Psoas muscle (tissue), 8 donors: ENCODE results near the gene SLC2A4RG. TPM values are rescaled to one million over a fixed set of nuclear protein-coding genes. Genes with fewer than 3 reads are reported as not detected.

Experiments used
- ATAC-seq, 4 donors: fragments of 200-7000 bp; cut with Tn5 transposase; one replicate each; pipeline ENCODE4 v1.9.1; 2020; ENCODE audit warnings: moderate library complexity in 3 of 4, mild to moderate bottlenecking in 2 of 4
- DNase-seq, 2 donors: peaks; one replicate each; pipeline ENCODE4 v3.0.0-alpha.2; 2020
- H3K27ac ChIP-seq: fragments of 200-600 bp; one replicate; pipeline ENCODE4 v1.8.0; 2022
- H3K27me3 ChIP-seq, 3 donors: fragments of 200-600 bp in 1 of 3; one replicate each; pipeline versions ENCODE4 v1.6.1 to v1.8.0; 2013 to 2022; ENCODE audit warnings: low read length in 2 of 3, mild to moderate bottlenecking in 2 of 3, moderate library complexity in 1 of 3; ENCODE audit not compliant: insufficient read depth in 3 of 3
- H3K36me3 ChIP-seq, 2 donors: fragments of 200-600 bp in 1 of 2; one replicate each; pipeline versions ENCODE4 v1.6.1 to v1.8.0; 2013 to 2022; ENCODE audit warnings: low read depth in 1 of 2, mild to moderate bottlenecking in 1 of 2, moderate library complexity in 1 of 2; ENCODE audit not compliant: insufficient read depth in 1 of 2
- H3K4me1 ChIP-seq: fragments of 200-600 bp; one replicate; pipeline ENCODE4 v1.8.0; 2022
- H3K4me3 ChIP-seq: fragments of 200-600 bp; one replicate; pipeline ENCODE4 v1.8.0; 2022; ENCODE audit warnings: mild to moderate bottlenecking
- H3K9me3 ChIP-seq: fragments of 200-600 bp; one replicate; pipeline ENCODE4 v1.8.0; 2022
- WGBS, 3 donors: extraction: QIAGEN DNeasy Blood & Tissue Kit; methylation state at CpG; one replicate each; pipeline versions ENCODE4 v1.1.6 to v1.1.7; 2013; 5-methylcytosine and 5-hydroxymethylcytosine counted together
- intact Hi-C, 2 donors: fragments of 100-400 bp; cut with DNase I; formaldehyde crosslinking; loops; one replicate each; pipeline versions ENCODE4 v1.11.0 to v1.14.2; 2022
- polyA plus RNA-seq, 3 donors: library from polyadenylated mRNA; stranded (reverse); fragments of 200-250 nt; gene quantifications; one replicate each; pipeline ENCODE4 v1.2.3, GENCODE V29; 2013
- total RNA-seq, 4 donors: library from RNA; stranded (reverse); fragmentation: NEBNext Ultra II Directional in 2 of 4; extraction: Animal tissue kit (Norgen Biotek cat#: 25700) in 2 of 4; gene quantifications; one replicate each; pipeline versions ENCODE4 v1.2.1 to v1.2.4, GENCODE V29; 2021 to 2023
- TF ChIP-seq, protein P1 (sequence below): fragments of 200-600 bp; IDR thresholded peaks from one replicate; pipeline ENCODE4 v1.8.0; 2022; ENCODE audit warnings: antibody characterized with exemption
- donor health status: healthy with polysubstance abuse.
- donor health status: DM: no; HTN: no; CAD: no; lungs with moderate emphysema.
- donor health status: Bipolar disorder and iron deficiency.
- donor health status: healthy.
- donor health status: DM: yes; HTN: yes; CAD: no.
- donor health status: DM: no; HTN: no; CAD: no.
- donor health status: DM: no; HTN: no; CAD: no.
- donor health status: DM: yes; HTN: yes; CAD: no.

Gene SLC2A4RG
- total and polyA plus RNA-seq, 7 donors: 27.1 to 79.1 (median 43.7) TPM

DNA sequence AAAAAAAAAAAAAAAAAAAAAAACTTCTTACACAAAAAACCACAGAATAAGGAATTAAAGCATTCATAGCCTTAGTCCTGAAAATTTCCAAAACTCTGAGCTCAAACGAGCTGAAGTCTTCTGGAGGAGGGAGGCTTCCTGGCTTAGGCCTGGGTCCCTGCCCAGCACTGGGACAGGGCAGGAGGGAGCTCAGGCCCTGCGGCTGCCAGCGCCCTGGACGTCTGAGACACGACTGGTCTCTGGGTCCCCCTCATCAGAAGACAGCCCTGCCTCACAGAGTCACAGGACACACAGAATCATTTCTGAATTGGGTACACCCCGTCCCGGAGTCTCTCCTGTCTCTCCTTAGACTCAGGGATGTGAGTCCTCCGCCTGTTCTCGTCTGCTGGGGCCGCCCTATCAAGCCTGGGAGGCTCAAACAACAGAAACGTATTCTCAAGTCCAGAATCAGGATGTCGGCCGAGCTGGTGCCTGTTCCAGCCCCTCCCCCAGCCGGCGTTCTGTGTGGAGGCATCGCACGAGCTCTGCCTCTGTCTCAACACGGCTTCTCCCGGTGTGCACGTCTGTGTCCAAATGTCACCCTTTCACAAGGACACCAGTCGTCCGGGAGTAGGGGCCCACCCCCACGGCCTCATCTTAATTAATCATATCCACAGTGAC is 52.1 kb downstream of the SLC2A4RG start:
- no peak overlapping the region for H3K27ac ChIP-seq
- intact Hi-C loops: loop anchor here in 1 of 2 donors (5.0 kb wide), 1 partner anchor 254 kb away; the partner anchor contains the start of gene PTK6
- no peak for DNase-seq
- peaks cover 0 to 13% of the 10 kb centered on the region in 2 donors for H3K36me3 ChIP-seq
- no peak overlapping the region for H3K4me3 ChIP-seq
- no peaks in the 10 kb centered on the region for H3K27me3 ChIP-seq
- ATAC-seq: no peak
- no peaks in the 10 kb centered on the region for H3K4me1 ChIP-seq
- WGBS, 3 donors: 60 to 63% (median 63%) methylated on average over 23 of the region's 23 CpGs
- TF ChIP-seq, protein P1, sequence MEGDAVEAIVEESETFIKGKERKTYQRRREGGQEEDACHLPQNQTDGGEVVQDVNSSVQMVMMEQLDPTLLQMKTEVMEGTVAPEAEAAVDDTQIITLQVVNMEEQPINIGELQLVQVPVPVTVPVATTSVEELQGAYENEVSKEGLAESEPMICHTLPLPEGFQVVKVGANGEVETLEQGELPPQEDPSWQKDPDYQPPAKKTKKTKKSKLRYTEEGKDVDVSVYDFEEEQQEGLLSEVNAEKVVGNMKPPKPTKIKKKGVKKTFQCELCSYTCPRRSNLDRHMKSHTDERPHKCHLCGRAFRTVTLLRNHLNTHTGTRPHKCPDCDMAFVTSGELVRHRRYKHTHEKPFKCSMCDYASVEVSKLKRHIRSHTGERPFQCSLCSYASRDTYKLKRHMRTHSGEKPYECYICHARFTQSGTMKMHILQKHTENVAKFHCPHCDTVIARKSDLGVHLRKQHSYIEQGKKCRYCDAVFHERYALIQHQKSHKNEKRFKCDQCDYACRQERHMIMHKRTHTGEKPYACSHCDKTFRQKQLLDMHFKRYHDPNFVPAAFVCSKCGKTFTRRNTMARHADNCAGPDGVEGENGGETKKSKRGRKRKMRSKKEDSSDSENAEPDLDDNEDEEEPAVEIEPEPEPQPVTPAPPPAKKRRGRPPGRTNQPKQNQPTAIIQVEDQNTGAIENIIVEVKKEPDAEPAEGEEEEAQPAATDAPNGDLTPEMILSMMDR: no peak
- H3K9me3 ChIP-seq: no peaks in the 10 kb centered on the region

DNA sequence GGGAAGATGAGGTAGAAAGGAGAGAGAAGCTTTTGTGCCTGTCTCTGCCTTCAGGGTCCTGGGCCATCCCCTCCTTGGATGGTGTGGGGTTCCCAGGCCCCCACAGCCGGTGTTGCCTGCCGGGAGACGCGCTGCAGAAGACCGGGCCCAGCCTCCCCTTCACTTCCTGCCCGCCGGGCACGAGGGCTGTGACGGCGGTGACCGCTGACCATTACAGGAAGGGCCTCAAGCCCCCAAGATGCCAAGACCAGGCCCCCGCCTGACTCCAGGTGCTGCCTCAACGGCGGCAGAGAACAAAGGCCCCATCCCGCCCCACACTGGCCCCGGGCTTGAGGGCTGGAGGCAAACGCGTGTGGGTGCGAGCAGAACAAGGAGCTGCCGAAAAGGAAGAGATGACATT is 53.3 kb downstream of the SLC2A4RG start:
- 65 to 79% (median 72%) methylated on average over 20 of the region's 20 CpGs for WGBS, 3 donors
- TF ChIP-seq, protein P1: no peak
- no peak for ATAC-seq
- peaks cover 0 to 13% of the 10 kb centered on the region in 2 donors for H3K36me3 ChIP-seq
- H3K4me1 ChIP-seq: no peaks in the 10 kb centered on the region
- no peaks in the 10 kb centered on the region for H3K27me3 ChIP-seq
- intact Hi-C loops: loop anchor here in 1 of 2 donors (5.0 kb wide), 1 partner anchor 256 kb away; the partner anchor contains the start of gene PTK6
- DNase-seq: no peak
- H3K9me3 ChIP-seq: no peaks in the 10 kb centered on the region
- no peak overlapping the region for H3K27ac ChIP-seq
- H3K4me3 ChIP-seq: no peak overlapping the region

Other genes with a start within 250 kb of the SLC2A4RG start
- 1,000 to 10,000 TPM; 1,781 to 2,126 (median 2,004) TPM for gene EEF1A2, start 240.7 kb upstream of the SLC2A4RG start, total RNA-seq
- 1,000 to 10,000 TPM in 2 of 3 donors, 100 to 1,000 TPM in 1; 952 to 1,898 (median 1,229) TPM for gene EEF1A2, start 240.7 kb upstream of the SLC2A4RG start, polyA plus RNA-seq
- gene PPDPF, start 219.0 kb upstream of the SLC2A4RG start, total RNA-seq: 100 to 1,000 TPM; 130 to 198 (median 155) TPM
- gene PPDPF, start 219.0 kb upstream of the SLC2A4RG start, polyA plus RNA-seq: 100 to 1,000 TPM; 134 to 158 (median 142) TPM
- under 1 TPM in 1 of 4 donors, not detected in 3; 0.06 TPM for gene PTK6, start 202.4 kb upstream of the SLC2A4RG start, total RNA-seq
- under 1 TPM in 2 of 3 donors, not detected in 1; 0.04 TPM for gene PTK6, start 202.4 kb upstream of the SLC2A4RG start, polyA plus RNA-seq
- not detected for gene SRMS, start 192.0 kb upstream of the SLC2A4RG start, total RNA-seq
- gene SRMS, start 192.0 kb upstream of the SLC2A4RG start, polyA plus RNA-seq: not detected
- gene FNDC11, start 185.6 kb upstream of the SLC2A4RG start, total RNA-seq: under 1 TPM in 1 of 4 donors, not detected in 3; 0.14 TPM
- gene FNDC11, start 185.6 kb upstream of the SLC2A4RG start, polyA plus RNA-seq: under 1 TPM in 2 of 3 donors, not detected in 1; 0.07 to 0.08 TPM
- 1 to 10 TPM; 3.5 to 8.0 (median 5.4) TPM for gene HELZ2, start 165.5 kb upstream of the SLC2A4RG start, total RNA-seq
- gene HELZ2, start 165.5 kb upstream of the SLC2A4RG start, polyA plus RNA-seq: 1 to 10 TPM in 2 of 3 donors, under 1 TPM in 1; 0.82 to 3.1 (median 1.5) TPM
- gene GMEB2, start 112.7 kb upstream of the SLC2A4RG start, total RNA-seq: 10 to 100 TPM in 1 of 4 donors, 1 to 10 TPM in 3; 5.4 to 10.1 (median 7.8) TPM
- gene GMEB2, start 112.7 kb upstream of the SLC2A4RG start, polyA plus RNA-seq: 1 to 10 TPM; 6.9 to 8.7 (median 8.5) TPM
- gene STMN3, start 86.4 kb upstream of the SLC2A4RG start, total RNA-seq: 1 to 10 TPM; 2.4 to 3.1 (median 2.7) TPM
- gene STMN3, start 86.4 kb upstream of the SLC2A4RG start, polyA plus RNA-seq: 1 to 10 TPM; 1.0 to 2.7 (median 1.2) TPM
- gene RTEL1, start 81.5 kb upstream of the SLC2A4RG start, total RNA-seq: 10 to 100 TPM in 2 of 4 donors, 1 to 10 TPM in 2; 9.2 to 17.5 (median 10.9) TPM
- gene RTEL1, start 81.5 kb upstream of the SLC2A4RG start, polyA plus RNA-seq: 1 to 10 TPM; 5.2 to 7.3 (median 7.1) TPM
- 1 to 10 TPM in 3 of 4 donors, not detected in 1; 1.3 to 2.2 (median 1.6) TPM for gene TNFRSF6B, start 43.1 kb upstream of the SLC2A4RG start, total RNA-seq
- gene TNFRSF6B, start 43.1 kb upstream of the SLC2A4RG start, polyA plus RNA-seq: 10 to 100 TPM in 1 of 3 donors, 1 to 10 TPM in 1, under 1 TPM in 1; 0.56 to 16.1 (median 6.1) TPM
- gene ARFRP1, start 31.8 kb upstream of the SLC2A4RG start, total RNA-seq: 10 to 100 TPM; 22.9 to 38.9 (median 32.6) TPM
- gene ARFRP1, start 31.8 kb upstream of the SLC2A4RG start, polyA plus RNA-seq: 10 to 100 TPM; 31.7 to 74.0 (median 32.4) TPM
- 10 to 100 TPM; 10.7 to 18.2 (median 14.9) TPM for gene ZGPAT, start 31.7 kb upstream of the SLC2A4RG start, total RNA-seq
- gene ZGPAT, start 31.7 kb upstream of the SLC2A4RG start, polyA plus RNA-seq: 10 to 100 TPM; 28.4 to 54.8 (median 43.6) TPM
- 1 to 10 TPM; 1.7 to 4.6 (median 2.6) TPM for gene LIME1, start 3.1 kb upstream of the SLC2A4RG start, total RNA-seq
- gene LIME1, start 3.1 kb upstream of the SLC2A4RG start, polyA plus RNA-seq: 1 to 10 TPM; 3.1 to 5.1 (median 4.4) TPM
- gene ZBTB46, start 91.5 kb downstream of the SLC2A4RG start, total RNA-seq: 1 to 10 TPM; 4.5 to 6.4 (median 5.6) TPM
- gene ZBTB46, start 91.5 kb downstream of the SLC2A4RG start, polyA plus RNA-seq: 1 to 10 TPM; 1.3 to 3.1 (median 2.2) TPM
- gene ABHD16B, start 121.7 kb downstream of the SLC2A4RG start, total RNA-seq: not detected
- gene ABHD16B, start 121.7 kb downstream of the SLC2A4RG start, polyA plus RNA-seq: 1 to 10 TPM in 1 of 3 donors, under 1 TPM in 2; 0.04 to 3.2 (median 0.34) TPM
- gene TPD52L2, start 125.5 kb downstream of the SLC2A4RG start, total RNA-seq: 10 to 100 TPM; 40.7 to 56.0 (median 55.1) TPM
- gene TPD52L2, start 125.5 kb downstream of the SLC2A4RG start, polyA plus RNA-seq: 100 to 1,000 TPM in 1 of 3 donors, 10 to 100 TPM in 2; 46.7 to 152 (median 89.7) TPM
- gene DNAJC5, start 155.3 kb downstream of the SLC2A4RG start, total RNA-seq: 10 to 100 TPM; 20.4 to 27.3 (median 23.3) TPM
- gene DNAJC5, start 155.3 kb downstream of the SLC2A4RG start, polyA plus RNA-seq: 10 to 100 TPM; 13.1 to 33.6 (median 19.7) TPM
- 10 to 100 TPM; 23.2 to 37.0 (median 35.5) TPM for gene UCKL1, start 216.6 kb downstream of the SLC2A4RG start, total RNA-seq
- 10 to 100 TPM; 22.9 to 42.4 (median 40.5) TPM for gene UCKL1, start 216.6 kb downstream of the SLC2A4RG start, polyA plus RNA-seq
- 10 to 100 TPM in 3 of 4 donors, 1 to 10 TPM in 1; 10.0 to 14.4 (median 12.4) TPM for gene ZNF512B, start 230.2 kb downstream of the SLC2A4RG start, total RNA-seq
- gene ZNF512B, start 230.2 kb downstream of the SLC2A4RG start, polyA plus RNA-seq: 1 to 10 TPM; 3.3 to 9.1 (median 5.6) TPM
- under 1 TPM; 0.32 to 0.84 (median 0.55) TPM for gene SAMD10, start 239.9 kb downstream of the SLC2A4RG start, total RNA-seq
- 1 to 10 TPM in 1 of 3 donors, under 1 TPM in 2; 0.44 to 5.5 (median 0.92) TPM for gene SAMD10, start 239.9 kb downstream of the SLC2A4RG start, polyA plus RNA-seq
- 10 to 100 TPM; 51.0 to 63.1 (median 59.8) TPM for gene PRPF6, start 241.4 kb downstream of the SLC2A4RG start, total RNA-seq
- 10 to 100 TPM; 38.8 to 75.4 (median 52.5) TPM for gene PRPF6, start 241.4 kb downstream of the SLC2A4RG start, polyA plus RNA-seq